T-helper 1 cell treated with Interleukin-12 subunit alpha and Interleukin-12 subunit beta and Interleukin-4 antibody, amounts not matched to agents 30 μg/mL and 1 μg/mL, for 36 hours (primary cell): Measurements from ENCODE around the gene NOS1.
"Not testable (repeated sequence)": the region's sequence is repeated elsewhere in the genome, so short reads cannot be mapped to it uniquely, and the experiment has no call there.

Source experiments
- H3K27ac Mint-ChIP-seq: one replicate; pipeline ENCODE4 v1.8.0; 2021; ENCODE audit warnings: mild to moderate bottlenecking, mixed read lengths
- H3K27me3 Mint-ChIP-seq: one replicate; pipeline ENCODE4 v1.8.0; 2021; ENCODE audit warnings: low read depth, mixed read lengths
- H3K36me3 Mint-ChIP-seq: one replicate; pipeline ENCODE4 v1.8.0; 2021; ENCODE audit warnings: low read depth, mixed read lengths
- H3K4me1 Mint-ChIP-seq: one replicate; pipeline ENCODE4 v1.8.0; 2021; ENCODE audit warnings: low read depth, mixed read lengths
- H3K4me3 Mint-ChIP-seq: one replicate; pipeline ENCODE4 v1.8.0; 2021; ENCODE audit warnings: mild to moderate bottlenecking, moderate library complexity, mixed read lengths
- H3K9me3 Mint-ChIP-seq: one replicate; pipeline ENCODE4 v1.8.0; 2021; ENCODE audit warnings: mixed read lengths

NOS1 gene

GRCh38 chr12:117235261-117235660 is 126.2 kb downstream of the NOS1 start:
- H3K27me3 Mint-ChIP-seq, result peaks cover 5% of the 10 kb centered on the region
- H3K4me3 Mint-ChIP-seq, result no peak overlapping the region
- H3K4me1 Mint-ChIP-seq, result no peaks in the 10 kb centered on the region
- H3K9me3 Mint-ChIP-seq, result no peaks in the 10 kb centered on the region
- H3K27ac Mint-ChIP-seq, result no peak overlapping the region
- no peaks in the 10 kb centered on the region for H3K36me3 Mint-ChIP-seq

GRCh38 chr12:117234441-117234840 is 127.0 kb downstream of the NOS1 start:
- H3K4me3 Mint-ChIP-seq, result no peak overlapping the region
- H3K27me3 Mint-ChIP-seq, result peaks cover 5% of the 10 kb centered on the region
- no peak overlapping the region for H3K27ac Mint-ChIP-seq
- H3K36me3 Mint-ChIP-seq, result no peaks in the 10 kb centered on the region
- H3K4me1 Mint-ChIP-seq, result no peaks in the 10 kb centered on the region
- H3K9me3 Mint-ChIP-seq, result no peaks in the 10 kb centered on the region

- Mint-ChIP-seq H3K9me3 (no peaks in the 10 kb centered on the region), H3K27ac (no peak overlapping the region), H3K27me3 (peaks cover 5% of the 10 kb centered on the region), H3K4me3 (no peak overlapping the region), H3K36me3 (no peaks in the 10 kb centered on the region), H3K4me1 (no peaks in the 10 kb centered on the region)
These were observed 129.7 kb downstream of the NOS1 start for GRCh38 chr12:117231750-117232149.

- Mint-ChIP-seq H3K27ac (no peak overlapping the region), H3K27me3 (no peaks in the 10 kb centered on the region)
These were observed 133.2 kb downstream of the NOS1 start for GRCh38 chr12:117228239-117228638.

GRCh38 chr12:117227000-117227653 is 134.3 kb downstream of the NOS1 start:
- Mint-ChIP-seq H3K27me3 (no peaks in the 10 kb centered on the region), H3K4me3 (no peak overlapping the region), H3K36me3 (no peaks in the 10 kb centered on the region)

More at GRCh38 chr12:117228239-117228638, 133.2 kb downstream of the NOS1 start:
- Mint-ChIP-seq H3K36me3 (no peaks in the 10 kb centered on the region), H3K4me3 (no peak overlapping the region), H3K9me3 (no peaks in the 10 kb centered on the region), H3K4me1 (no peaks in the 10 kb centered on the region)

GRCh38 chr12:117226505-117226904 is 134.9 kb downstream of the NOS1 start:
- Mint-ChIP-seq H3K4me1 (no peaks in the 10 kb centered on the region), H3K4me3 (no peak overlapping the region), H3K27me3 (no peaks in the 10 kb centered on the region), H3K9me3 (no peaks in the 10 kb centered on the region), H3K27ac (no peak overlapping the region), H3K36me3 (no peaks in the 10 kb centered on the region)

More at GRCh38 chr12:117227000-117227653, 134.3 kb downstream of the NOS1 start:
- H3K9me3 Mint-ChIP-seq, result no peaks in the 10 kb centered on the region
- H3K4me1 Mint-ChIP-seq, result no peaks in the 10 kb centered on the region
- no peak overlapping the region for H3K27ac Mint-ChIP-seq

GRCh38 chr12:117225179-117225578 is 136.2 kb downstream of the NOS1 start:
- Mint-ChIP-seq H3K27me3 (no peaks in the 10 kb centered on the region), H3K4me1 (no peaks in the 10 kb centered on the region), H3K27ac (no peak overlapping the region), H3K36me3 (no peaks in the 10 kb centered on the region), H3K9me3 (no peaks in the 10 kb centered on the region), H3K4me3 (no peak overlapping the region)

- not testable (repeated sequence) for H3K4me3 Mint-ChIP-seq, H3K4me1 Mint-ChIP-seq, H3K27ac Mint-ChIP-seq, H3K9me3 Mint-ChIP-seq, H3K27me3 Mint-ChIP-seq, H3K36me3 Mint-ChIP-seq
These were observed 140.5 kb downstream of the NOS1 start for GRCh38 chr12:117220947-117221346.

- Mint-ChIP-seq H3K27ac (no peak overlapping the region), H3K9me3 (no peaks in the 10 kb centered on the region), H3K36me3 (no peaks in the 10 kb centered on the region), H3K4me1 (no peaks in the 10 kb centered on the region), H3K4me3 (no peak overlapping the region), H3K27me3 (peaks cover 5% of the 10 kb centered on the region)
These were observed 143.3 kb downstream of the NOS1 start for GRCh38 chr12:117218149-117218548.

GRCh38 chr12:117216686-117217085 is 144.7 kb downstream of the NOS1 start:
- Mint-ChIP-seq H3K9me3 (no peaks in the 10 kb centered on the region), H3K36me3 (no peaks in the 10 kb centered on the region), H3K27ac (no peak overlapping the region), H3K27me3 (peaks cover 12% of the 10 kb centered on the region), H3K4me3 (no peak overlapping the region), H3K4me1 (no peaks in the 10 kb centered on the region)

- no peak overlapping the region for H3K4me3 Mint-ChIP-seq
- no peaks in the 10 kb centered on the region for H3K36me3 Mint-ChIP-seq
- H3K9me3 Mint-ChIP-seq, result no peaks in the 10 kb centered on the region
- no peak overlapping the region for H3K27ac Mint-ChIP-seq
- H3K27me3 Mint-ChIP-seq, result peaks cover 20% of the 10 kb centered on the region
- H3K4me1 Mint-ChIP-seq, result no peaks in the 10 kb centered on the region
These were observed 146.6 kb downstream of the NOS1 start for GRCh38 chr12:117214797-117215196.

- no peaks in the 10 kb centered on the region for H3K9me3 Mint-ChIP-seq
- no peak overlapping the region for H3K27ac Mint-ChIP-seq
- H3K36me3 Mint-ChIP-seq, result no peaks in the 10 kb centered on the region
- no peaks in the 10 kb centered on the region for H3K4me1 Mint-ChIP-seq
- peaks cover 20% of the 10 kb centered on the region for H3K27me3 Mint-ChIP-seq
- no peak overlapping the region for H3K4me3 Mint-ChIP-seq
These were observed 148.1 kb downstream of the NOS1 start for GRCh38 chr12:117213295-117213808.

- Mint-ChIP-seq H3K9me3 (no peaks in the 10 kb centered on the region), H3K27me3 (peaks cover 20% of the 10 kb centered on the region), H3K4me3 (no peak overlapping the region), H3K4me1 (no peaks in the 10 kb centered on the region), H3K36me3 (no peaks in the 10 kb centered on the region), H3K27ac (no peak overlapping the region)
These were observed 148.7 kb downstream of the NOS1 start for GRCh38 chr12:117212563-117213190.

GRCh38 chr12:117210266-117210918 is 151.0 kb downstream of the NOS1 start:
- H3K9me3 Mint-ChIP-seq, result no peaks in the 10 kb centered on the region
- H3K27me3 Mint-ChIP-seq, result peaks cover 20% of the 10 kb centered on the region
- no peaks in the 10 kb centered on the region for H3K36me3 Mint-ChIP-seq
- no peak overlapping the region for H3K4me3 Mint-ChIP-seq
- no peaks in the 10 kb centered on the region for H3K4me1 Mint-ChIP-seq
- no peak overlapping the region for H3K27ac Mint-ChIP-seq

GRCh38 chr12:117209626-117210025 is 151.8 kb downstream of the NOS1 start:
- peaks cover 18% of the 10 kb centered on the region for H3K27me3 Mint-ChIP-seq
- H3K36me3 Mint-ChIP-seq, result no peaks in the 10 kb centered on the region
- no peak overlapping the region for H3K4me3 Mint-ChIP-seq
- H3K9me3 Mint-ChIP-seq, result no peaks in the 10 kb centered on the region
- no peaks in the 10 kb centered on the region for H3K4me1 Mint-ChIP-seq
- no peak overlapping the region for H3K27ac Mint-ChIP-seq
